CD8-positive, alpha-beta memory T cell (primary cell): ENCODE results near the gene MXD3. TPM values are rescaled to one million over a fixed set of nuclear protein-coding genes. Genes with fewer than 3 reads are reported as not detected.

Source experiments
- CTCF ChIA-PET: fragments of 350-600 bp; sonication (Branson Sonifier 250); formaldehyde crosslinking; loops from one replicate; lab custom pipeline; 2021; ENCODE audit warnings: antibody characterized with exemption; lab: Charles Lee
- POLR2A ChIA-PET: fragments of 350-600 bp; sonication (Branson Sonifier 250); formaldehyde crosslinking; loops from one replicate; lab custom pipeline; 2021; ENCODE audit warnings: antibody characterized with exemption; lab: Charles Lee
- DNase-seq, 5 donors: peaks; one replicate each; pipeline versions ENCODE4 v3.0.0 to v3.0.0-alpha.2; 2020 to 2022; ENCODE audit warnings: mixed read lengths in 1 of 5
- H3K27ac ChIP-seq: one replicate; pipeline ENCODE4 v1.7.0; 2013; ENCODE audit warnings: low read depth, mild to moderate bottlenecking, low read length, moderate library complexity
- H3K27me3 ChIP-seq: 2 replicates; pipeline ENCODE4 v1.7.0; 2013; ENCODE audit warnings: low read length, mild to moderate bottlenecking; ENCODE audit not compliant: insufficient read depth, poor library complexity, severe bottlenecking
- H3K36me3 ChIP-seq: 2 replicates; pipeline ENCODE4 v1.7.0; 2013; ENCODE audit warnings: mild to moderate bottlenecking, low read length, moderate library complexity; ENCODE audit not compliant: insufficient read depth
- H3K4me1 ChIP-seq: 2 replicates; pipeline ENCODE4 v1.7.0; 2013; ENCODE audit warnings: mild to moderate bottlenecking, low read length, moderate library complexity; ENCODE audit not compliant: insufficient read depth
- H3K4me3 ChIP-seq: 2 replicates; pipeline ENCODE4 v1.7.0; 2013; ENCODE audit warnings: mild to moderate bottlenecking, low read length
- H3K9me3 ChIP-seq: 2 replicates; pipeline ENCODE4 v1.7.0; 2013; ENCODE audit warnings: mild to moderate bottlenecking, low read length
- H3K27ac Mint-ChIP-seq, 8 donors: one replicate each; pipeline ENCODE4 v1.8.0; 2020 to 2021; ENCODE audit warnings: mixed read lengths in 8 of 8, mild to moderate bottlenecking in 6 of 8, inconsistent platforms in 3 of 8, moderate library complexity in 3 of 8
- H3K27me3 Mint-ChIP-seq, 2 donors: one replicate each; pipeline ENCODE4 v1.8.0; 2020 to 2021; ENCODE audit warnings: mixed read lengths in 2 of 2, mild to moderate bottlenecking in 1 of 2, moderate library complexity in 1 of 2
- H3K36me3 Mint-ChIP-seq, 3 donors: one replicate each; pipeline ENCODE4 v1.8.0; 2020 to 2021; ENCODE audit warnings: mixed read lengths in 3 of 3, inconsistent platforms in 1 of 3, mild to moderate bottlenecking in 1 of 3
- H3K4me1 Mint-ChIP-seq, 3 donors: one replicate each; pipeline ENCODE4 v1.8.0; 2020 to 2021; ENCODE audit warnings: mixed read lengths in 3 of 3, inconsistent platforms in 1 of 3, mild to moderate bottlenecking in 1 of 3
- H3K4me3 Mint-ChIP-seq, 7 donors: one replicate each; pipeline ENCODE4 v1.8.0; 2020 to 2021; ENCODE audit warnings: mixed read lengths in 7 of 7, mild to moderate bottlenecking in 6 of 7, moderate library complexity in 4 of 7, inconsistent platforms in 2 of 7
- H3K9me3 Mint-ChIP-seq, 5 donors: one replicate each; pipeline ENCODE4 v1.8.0; 2020 to 2022; ENCODE audit warnings: mixed read lengths in 5 of 5, mild to moderate bottlenecking in 3 of 5, moderate library complexity in 2 of 5, inconsistent platforms in 1 of 5
- polyA plus RNA-seq: library from polyadenylated mRNA; unstranded; fragments of 300-500 nt; fragmentation: Illumina TruSeq; gene quantifications from one replicate; pipeline ENCODE4 v1.2.3, GENCODE V29; 2021
- total RNA-seq, 2 experiments: library from RNA; stranded (reverse); gene quantifications; one replicate each; pipeline ENCODE4 v1.2.3, GENCODE V29; 2021

The MXD3 gene
- total and polyA plus RNA-seq, 3 experiments from 2014 or later, result 0.79 to 13.4 (median 10.2) TPM

DNA sequence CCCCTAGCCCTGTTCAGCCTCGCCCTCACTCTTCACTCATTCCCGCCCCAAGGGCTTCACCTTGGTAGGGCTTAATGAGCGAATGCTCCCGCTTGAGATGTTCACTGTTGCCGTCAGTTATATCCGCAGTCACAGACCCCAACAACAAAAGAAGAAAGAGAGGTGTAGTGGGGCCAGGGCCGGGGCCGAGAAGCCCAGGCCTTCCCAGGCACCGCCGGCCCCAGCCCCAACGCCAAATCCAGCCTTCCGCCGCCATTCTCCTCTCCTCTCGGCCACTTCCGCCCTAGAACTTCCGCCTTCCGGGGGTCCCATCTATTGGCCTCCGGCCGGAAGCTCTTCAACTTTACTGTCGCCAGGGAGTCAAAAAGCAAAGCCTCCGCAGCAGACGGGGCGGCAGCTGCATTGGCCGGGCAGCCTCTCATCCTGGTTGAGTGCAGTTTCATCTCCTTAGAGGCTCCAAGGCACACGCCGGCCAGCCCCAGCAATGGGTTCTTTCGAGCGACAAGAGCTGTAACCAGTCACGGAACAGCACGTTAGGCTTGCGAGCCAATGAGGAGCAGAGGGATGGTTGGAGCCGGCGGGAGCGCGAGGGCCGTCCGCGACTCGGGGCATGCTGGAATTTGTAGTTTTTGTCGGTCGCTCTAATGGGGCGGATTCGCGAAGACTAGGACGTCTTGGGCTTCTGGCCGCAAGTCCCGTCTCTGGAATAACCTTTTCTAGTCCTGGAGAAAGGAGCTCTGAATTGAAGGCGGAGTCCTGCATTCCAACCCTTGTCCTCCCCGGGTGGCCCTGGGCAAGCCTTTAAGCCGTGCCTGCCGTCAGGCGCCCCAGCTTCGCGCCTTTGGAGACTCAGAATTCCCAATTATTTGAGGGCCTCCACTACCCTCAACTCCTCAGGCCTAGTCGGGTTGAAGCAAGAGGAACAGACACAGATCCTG, 40.0 kb upstream of the MXD3 start, which contains the start of gene LMAN2:
LMAN2 (minus strand) TSS at position 277 of the 938 bp plus-strand sequence; CDS start at position 256, 21 bp downstream.
- peak; percentile 85 to 94 (median 91) for DNase-seq
- peak within 1 kb of the TSS; percentile 97 to 100 (median 98) for H3K4me3 Mint-ChIP-seq
- Histone ChIP-seq H3K4me1 (peaks cover 57% of the 10 kb centered on the region), H3K27ac (peak within 1 kb of the TSS; percentile 96), H3K9me3 (no peaks in the 10 kb centered on the region), H3K36me3 (peaks cover 13% of the 10 kb centered on the region), H3K27me3 (no peaks in the 10 kb centered on the region), H3K4me3 (peak within 1 kb of the TSS; percentile 93)
- peaks cover 61 to 76% (median 72%) of the 10 kb centered on the region in 3 donors for H3K4me1 Mint-ChIP-seq
- no peaks in the 10 kb centered on the region for H3K27me3 Mint-ChIP-seq
- ChIA-PET POLR2A (interaction anchor here (0.6 to 2.7 kb wide), 10 partner anchors 9 to 218 kb away, joined by 3 to 23 read pairs (median 4); partner anchors contain the start of genes GRK6, NSD1 and PRR7), CTCF (interaction anchor here (1.0 to 11.5 kb wide), 9 partner anchors 10 to 963 kb away, joined by 3 to 118 read pairs (median 7); partner anchors contain the start of genes HIGD2A, NOP16 and PDLIM7)
- peaks cover 0 to 39% (median 0%) of the 10 kb centered on the region in 3 donors for H3K36me3 Mint-ChIP-seq
- H3K27ac Mint-ChIP-seq, result peak within 1 kb of the TSS; percentile 94 to 100 (median 100)
- H3K9me3 Mint-ChIP-seq, result no peaks in the 10 kb centered on the region

- peak overlapping the region; percentile 93 for H3K4me3 ChIP-seq
- ChIA-PET POLR2A (interaction anchor here (1.0 to 2.7 kb wide), 6 partner anchors 9 to 109 kb away, joined by 3 to 23 read pairs (median 6); partner anchors contain the start of gene PRR7), CTCF (interaction anchor here (1.0 to 11.5 kb wide), 10 partner anchors 10 to 962 kb away, joined by 3 to 118 read pairs (median 6); partner anchors contain the start of genes HIGD2A, NOP16 and PDLIM7)
- H3K36me3 Mint-ChIP-seq, result peaks cover 0 to 47% (median 0%) of the 10 kb centered on the region in 3 donors
- no peaks in the 10 kb centered on the region for H3K27me3 ChIP-seq
- peak overlapping the region; percentile 94 to 100 (median 100) for H3K27ac Mint-ChIP-seq
- no peaks in the 10 kb centered on the region for H3K9me3 ChIP-seq
- peak overlapping the region; percentile 96 for H3K27ac ChIP-seq
- H3K27me3 Mint-ChIP-seq, result no peaks in the 10 kb centered on the region
- peak overlapping the region; percentile 97 to 100 (median 98) for H3K4me3 Mint-ChIP-seq
- peaks cover 50% of the 10 kb centered on the region for H3K4me1 ChIP-seq
- peak in 1 of 5 donors; percentile 43 for DNase-seq
- H3K4me1 Mint-ChIP-seq, result peaks cover 59 to 76% (median 72%) of the 10 kb centered on the region in 3 donors
- no peaks in the 10 kb centered on the region for H3K9me3 Mint-ChIP-seq
- H3K36me3 ChIP-seq, result peaks cover 17% of the 10 kb centered on the region
These were observed 39.2 kb upstream of the MXD3 start for GRCh38 chr5:177350776-177351391.

- Histone ChIP-seq H3K4me3 (no peak overlapping the region), H3K9me3 (no peaks in the 10 kb centered on the region), H3K4me1 (peaks cover 40% of the 10 kb centered on the region), H3K27ac (no peak overlapping the region), H3K27me3 (no peaks in the 10 kb centered on the region), H3K36me3 (peaks cover 17% of the 10 kb centered on the region)
- H3K27ac Mint-ChIP-seq, result peak overlapping the region; percentile 31 to 100 (median 93)
- peak overlapping the region; percentile 97 to 100 (median 98) for H3K4me3 Mint-ChIP-seq
- H3K36me3 Mint-ChIP-seq, result peaks cover 0 to 52% (median 0%) of the 10 kb centered on the region in 3 donors
- POLR2A ChIA-PET, result interaction anchor here (1.8 kb wide), 1 partner anchor 10 kb away, joined by 5 read pairs; no protein-coding TSS in a partner anchor
- CTCF ChIA-PET, result interaction anchor here (1.1 to 6.0 kb wide), 4 partner anchors 19 to 53 kb away, joined by 3 to 37 read pairs (median 10); no protein-coding TSS in a partner anchor
- DNase-seq, result peak in 1 of 5 donors; percentile 35
- H3K4me1 Mint-ChIP-seq, result peaks cover 51 to 72% (median 61%) of the 10 kb centered on the region in 3 donors
- H3K9me3 Mint-ChIP-seq, result no peaks in the 10 kb centered on the region
- no peaks in the 10 kb centered on the region for H3K27me3 Mint-ChIP-seq
These were observed 38.1 kb upstream of the MXD3 start for GRCh38 chr5:177349762-177350161.

DNA sequence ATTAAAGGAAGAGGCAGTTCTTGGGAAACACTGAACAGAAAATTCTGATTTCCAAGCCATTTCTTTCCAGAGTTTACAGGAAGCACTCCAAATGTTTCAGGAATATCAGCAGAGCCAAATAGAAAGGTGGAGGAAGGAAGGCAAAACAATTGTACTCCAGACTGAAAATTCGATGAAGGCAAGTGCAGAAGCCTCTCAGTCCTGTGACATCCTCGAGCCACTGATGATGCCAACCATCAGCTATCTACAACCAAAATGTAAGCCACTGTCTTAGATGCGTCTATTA, 37.6 kb upstream of the MXD3 start:
- Histone ChIP-seq H3K36me3 (peaks cover 17% of the 10 kb centered on the region), H3K27me3 (no peaks in the 10 kb centered on the region), H3K4me3 (no peak overlapping the region), H3K27ac (no peak overlapping the region), H3K4me1 (peaks cover 40% of the 10 kb centered on the region), H3K9me3 (no peaks in the 10 kb centered on the region)
- H3K27me3 Mint-ChIP-seq, result no peaks in the 10 kb centered on the region
- DNase-seq, result no peak
- CTCF ChIA-PET, result interaction anchor here (0.9 to 6.0 kb wide), 2 partner anchors 40 to 54 kb away, joined by 3 to 37 read pairs; no protein-coding TSS in a partner anchor
- H3K36me3 Mint-ChIP-seq, result peaks cover 0 to 53% (median 0%) of the 10 kb centered on the region in 3 donors
- H3K27ac Mint-ChIP-seq, result peak overlapping the region in 7 of 8 donors; percentile 17 to 100 (median 58)
- POLR2A ChIA-PET, result interaction anchor here (1.8 kb wide), 1 partner anchor 11 kb away, joined by 5 read pairs; no protein-coding TSS in a partner anchor
- H3K4me3 Mint-ChIP-seq, result peak overlapping the region; percentile 30 to 100 (median 97)
- H3K9me3 Mint-ChIP-seq, result no peaks in the 10 kb centered on the region
- H3K4me1 Mint-ChIP-seq, result peaks cover 47 to 68% (median 56%) of the 10 kb centered on the region in 3 donors

GRCh38 chr5:177347699-177348098, 36.0 kb upstream of the MXD3 start:
- Mint-ChIP-seq H3K27me3 (no peaks in the 10 kb centered on the region), H3K36me3 (peaks cover 0 to 60% (median 0%) of the 10 kb centered on the region in 3 donors), H3K4me3 (peak overlapping the region in 3 of 7 donors; percentile 5 to 76 (median 24)), H3K27ac (peak overlapping the region in 3 of 8 donors; percentile 3 to 55 (median 26)), H3K4me1 (peaks cover 51 to 69% (median 61%) of the 10 kb centered on the region in 3 donors), H3K9me3 (no peaks in the 10 kb centered on the region)
- no peak for DNase-seq
- H3K9me3 ChIP-seq, result no peaks in the 10 kb centered on the region
- no peaks in the 10 kb centered on the region for H3K27me3 ChIP-seq
- no peak overlapping the region for H3K27ac ChIP-seq
- POLR2A ChIA-PET, result no interaction called here
- no peak overlapping the region for H3K4me3 ChIP-seq
- peaks cover 40% of the 10 kb centered on the region for H3K4me1 ChIP-seq
- H3K36me3 ChIP-seq, result peaks cover 17% of the 10 kb centered on the region
- CTCF ChIA-PET, result no interaction called here

DNA sequence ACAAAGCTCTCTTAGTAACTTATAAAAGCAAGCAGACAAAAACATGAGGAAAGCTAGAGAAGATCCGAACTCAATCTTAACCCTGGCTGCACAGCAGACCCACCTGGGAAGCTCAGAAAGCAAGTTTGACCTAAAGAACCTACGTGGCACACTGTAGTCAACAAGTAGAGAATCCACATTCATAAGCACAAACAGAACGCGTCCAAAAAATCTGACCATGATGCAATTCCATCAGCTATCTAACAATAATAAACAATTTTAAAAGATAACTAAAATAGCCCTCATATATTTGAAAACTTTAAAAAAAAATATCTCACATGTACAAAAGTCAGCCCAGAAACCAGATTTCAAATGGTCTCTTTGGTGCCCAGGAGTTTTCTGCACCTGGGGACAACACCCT, 35.1 kb upstream of the MXD3 start:
- POLR2A ChIA-PET, result interaction anchor here (0.6 kb wide), 1 partner anchor 37 kb away, joined by 3 read pairs; no protein-coding TSS in a partner anchor

GRCh38 chr5:177344891-177345290, 33.2 kb upstream of the MXD3 start:
- DNase-seq, result no peak
- Histone ChIP-seq H3K4me1 (peaks cover 22% of the 10 kb centered on the region), H3K4me3 (no peak overlapping the region), H3K36me3 (peaks cover 14% of the 10 kb centered on the region), H3K27ac (no peak overlapping the region), H3K9me3 (no peaks in the 10 kb centered on the region), H3K27me3 (no peaks in the 10 kb centered on the region)
- POLR2A ChIA-PET, result interaction anchor here (0.7 kb wide), 1 partner anchor 255 kb away, joined by 3 read pairs; no protein-coding TSS in a partner anchor
- CTCF ChIA-PET, result interaction anchor here (3.4 kb wide), 1 partner anchor 26 kb away, joined by 13 read pairs; no protein-coding TSS in a partner anchor
- Mint-ChIP-seq H3K4me3 (no peak overlapping the region), H3K9me3 (no peaks in the 10 kb centered on the region), H3K4me1 (peaks cover 40 to 55% (median 50%) of the 10 kb centered on the region in 3 donors), H3K27me3 (no peaks in the 10 kb centered on the region), H3K36me3 (peaks cover 3 to 59% (median 10%) of the 10 kb centered on the region in 3 donors), H3K27ac (peak overlapping the region in 1 of 8 donors; percentile 21)

More for the DNA sequence above, 35.1 kb upstream of the MXD3 start:
- Mint-ChIP-seq H3K9me3 (no peaks in the 10 kb centered on the region), H3K4me1 (peaks cover 49 to 67% (median 58%) of the 10 kb centered on the region in 3 donors), H3K4me3 (peak overlapping the region in 4 of 7 donors; percentile 5 to 76 (median 18)), H3K27me3 (no peaks in the 10 kb centered on the region), H3K27ac (peak overlapping the region in 6 of 8 donors; percentile 22 to 69 (median 46)), H3K36me3 (peaks cover 0 to 64% (median under 1%) of the 10 kb centered on the region in 3 donors)
- DNase-seq, result no peak
- Histone ChIP-seq H3K27me3 (no peaks in the 10 kb centered on the region), H3K9me3 (no peaks in the 10 kb centered on the region), H3K27ac (no peak overlapping the region), H3K36me3 (peaks cover 17% of the 10 kb centered on the region), H3K4me1 (peaks cover 35% of the 10 kb centered on the region), H3K4me3 (no peak overlapping the region)
- CTCF ChIA-PET, result interaction anchor here (0.8 to 3.4 kb wide), 4 partner anchors 24 to 154 kb away, joined by 3 to 13 read pairs (median 4); no protein-coding TSS in a partner anchor
